IPS-20b (cell line): ENCODE data around the gene GRM1.

ENCODE experiments used
- H3K27ac ChIP-seq: one replicate; pipeline ENCODE4 v1.5.1; 2013; ENCODE audit warnings: low read length
- H3K27me3 ChIP-seq: 2 replicates; pipeline ENCODE4 v1.6.1; 2013; ENCODE audit warnings: mild to moderate bottlenecking, low read length, inconsistent platforms; ENCODE audit not compliant: insufficient read depth
- H3K36me3 ChIP-seq: 2 replicates; pipeline ENCODE4 v1.6.1; 2013; ENCODE audit warnings: low read depth, mild to moderate bottlenecking, inconsistent platforms, low read length, moderate library complexity; ENCODE audit not compliant: insufficient read depth
- H3K4me1 ChIP-seq: 2 replicates; pipeline ENCODE4 v1.6.1; 2013; ENCODE audit warnings: mild to moderate bottlenecking, control low read depth, inconsistent platforms, low read length, moderate library complexity; ENCODE audit not compliant: insufficient read depth
- H3K4me3 ChIP-seq: 2 replicates; pipeline ENCODE4 v1.5.1; 2013; ENCODE audit warnings: mild to moderate bottlenecking, low read length, inconsistent platforms
- H3K9ac ChIP-seq: 2 replicates; pipeline ENCODE4 v1.6.1; 2013; ENCODE audit warnings: low read depth, mild to moderate bottlenecking, inconsistent platforms, low read length, moderate library complexity
- H3K9me3 ChIP-seq: 2 replicates; pipeline ENCODE4 v1.6.1; 2013; ENCODE audit warnings: mild to moderate bottlenecking, low read depth, low read length, inconsistent platforms; ENCODE audit not compliant: insufficient read depth

The GRM1 gene

DNA sequence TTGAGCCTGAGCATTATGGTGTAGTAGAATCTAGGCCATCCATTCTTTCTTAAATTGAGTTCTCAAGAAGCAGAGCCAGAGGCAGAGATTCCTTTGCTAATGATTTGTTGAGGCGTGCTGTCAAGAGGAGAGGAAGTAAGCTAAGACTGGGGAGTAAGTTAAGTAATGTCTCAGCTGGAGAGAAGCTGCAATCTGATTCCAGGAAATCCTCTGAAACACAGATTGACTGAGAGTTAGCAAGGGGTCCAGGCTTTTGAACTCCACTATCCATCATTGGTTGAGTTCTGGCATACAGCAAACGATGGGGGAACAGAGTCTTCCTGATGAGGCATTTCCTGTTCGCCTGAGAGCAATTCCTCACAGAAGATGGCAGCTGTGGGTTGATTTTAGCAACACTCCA lies 307.3 kb downstream of the GRM1 start:
- peaks cover 5% of the 10 kb centered on the region; the same call in 1 of the 2 replicates for H3K4me1 ChIP-seq
- no peak overlapping the region for H3K27ac ChIP-seq
- no peaks in the 10 kb centered on the region for H3K36me3 ChIP-seq
- no peaks in the 10 kb centered on the region for H3K27me3 ChIP-seq
- no peak overlapping the region for H3K4me3 ChIP-seq
- H3K9ac ChIP-seq: no peak overlapping the region
- peaks cover 2% of the 10 kb centered on the region for H3K9me3 ChIP-seq

DNA sequence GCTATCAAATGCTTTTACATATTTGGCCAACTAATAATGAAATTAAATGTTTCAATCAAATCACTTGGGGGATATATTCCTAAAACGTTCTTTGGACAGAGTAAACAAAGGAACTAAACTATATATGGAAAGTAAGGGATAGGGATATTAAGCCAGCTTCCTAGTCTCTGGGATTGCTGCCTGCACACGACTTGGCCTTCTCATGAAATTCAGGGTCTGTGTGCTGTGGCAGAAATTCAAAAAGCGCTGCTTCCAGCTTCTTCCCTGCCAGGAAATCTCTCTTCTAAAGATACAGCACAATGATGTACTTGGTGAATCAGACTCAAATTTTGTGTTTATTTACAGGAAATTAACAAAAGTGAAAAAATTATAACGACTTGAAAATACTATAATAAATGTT lies 308.5 kb downstream of the GRM1 start:
- Histone ChIP-seq H3K4me3 (no peak overlapping the region), H3K27me3 (no peaks in the 10 kb centered on the region), H3K9me3 (peaks cover 2% of the 10 kb centered on the region), H3K27ac (no peak overlapping the region), H3K4me1 (peaks cover 5% of the 10 kb centered on the region; the same call in 1 of the 2 replicates), H3K9ac (no peak overlapping the region), H3K36me3 (no peaks in the 10 kb centered on the region)

DNA sequence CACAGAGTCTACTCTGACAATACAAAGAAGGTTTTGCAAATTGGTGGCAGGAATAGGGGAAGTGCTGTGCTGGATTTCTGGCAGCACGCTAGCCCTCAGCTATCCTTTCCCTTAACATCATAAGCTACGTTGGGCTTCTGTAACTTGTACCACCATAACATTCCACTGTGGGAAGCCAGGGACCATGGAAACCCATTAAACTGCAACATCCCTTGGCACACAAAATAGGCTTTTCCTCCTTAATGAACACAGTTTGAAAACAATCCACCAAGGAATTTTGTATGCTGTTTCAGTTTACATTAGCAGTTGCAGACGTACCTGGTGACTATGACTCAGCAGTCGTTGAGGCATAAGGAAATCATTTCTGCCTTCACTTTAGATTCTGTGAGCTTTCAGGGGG lies 310.9 kb downstream of the GRM1 start:
- H3K4me1 ChIP-seq: peaks cover 5% of the 10 kb centered on the region; the same call in 1 of the 2 replicates
- H3K9me3 ChIP-seq: peaks cover 2% of the 10 kb centered on the region
- no peaks in the 10 kb centered on the region for H3K27me3 ChIP-seq
- no peaks in the 10 kb centered on the region for H3K36me3 ChIP-seq
- H3K9ac ChIP-seq: no peak overlapping the region; the same call in 1 of the 2 replicates
- H3K4me3 ChIP-seq: no peak overlapping the region
- no peak overlapping the region for H3K27ac ChIP-seq

DNA sequence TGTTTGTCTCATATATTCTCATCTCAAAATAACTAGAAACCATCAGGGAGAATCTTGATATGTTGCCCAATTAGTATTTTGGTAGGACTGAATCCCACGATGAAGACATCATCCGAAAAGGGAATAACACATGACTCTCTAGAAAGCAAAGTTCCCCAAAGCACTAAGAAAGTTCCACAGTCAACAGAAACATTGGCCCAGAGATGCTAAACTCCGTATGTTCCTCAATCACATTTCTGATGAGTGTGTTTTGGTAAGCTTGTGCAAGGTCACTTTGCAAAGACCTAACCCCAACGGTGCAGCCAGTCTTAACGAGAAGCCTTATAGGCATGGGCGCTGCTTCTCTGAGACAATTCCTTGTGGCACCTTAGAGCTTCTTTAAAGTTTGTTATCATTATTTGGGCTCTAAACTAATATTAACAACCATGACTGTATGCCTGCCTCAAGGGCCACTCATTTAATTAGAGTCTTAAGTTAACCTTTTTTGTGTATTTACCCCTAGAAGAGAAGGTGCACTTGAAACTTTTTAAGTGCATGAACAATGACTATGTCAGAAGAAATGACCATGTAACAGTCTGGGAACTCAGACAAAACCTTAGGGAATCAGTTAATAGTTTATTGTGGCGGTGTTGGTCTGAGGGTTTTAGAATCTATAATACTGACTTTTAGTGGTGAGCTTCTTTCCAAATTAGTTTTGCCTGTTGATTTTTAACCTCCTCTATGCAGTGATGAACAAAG lies 312.8 kb downstream of the GRM1 start:
- no peak overlapping the region for H3K4me3 ChIP-seq
- H3K9ac ChIP-seq: no peak overlapping the region
- no peak overlapping the region for H3K27ac ChIP-seq
- H3K9me3 ChIP-seq: no peaks in the 10 kb centered on the region
- H3K27me3 ChIP-seq: no peaks in the 10 kb centered on the region
- no peaks in the 10 kb centered on the region for H3K36me3 ChIP-seq
- H3K4me1 ChIP-seq: peaks cover 18% of the 10 kb centered on the region

DNA sequence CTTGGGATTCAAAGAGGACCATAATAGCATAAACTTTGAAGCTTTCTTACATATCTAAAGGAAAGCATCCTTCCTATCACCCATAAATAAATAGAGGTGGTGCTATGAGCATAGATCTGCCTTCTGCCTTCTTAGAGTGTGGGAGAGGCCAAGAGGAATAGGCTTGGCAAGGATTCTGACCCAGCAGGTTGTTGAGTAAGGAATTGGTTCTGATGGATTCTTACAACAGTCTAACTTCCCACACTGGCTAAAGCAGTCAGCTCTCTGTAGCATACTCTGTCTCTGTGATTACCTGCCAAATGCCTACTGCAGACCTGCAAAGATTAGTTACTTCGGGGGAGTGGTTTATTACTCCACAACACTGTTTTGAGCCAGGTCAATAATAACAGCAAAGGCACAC lies 316.7 kb downstream of the GRM1 start:
- H3K9me3 ChIP-seq: no peaks in the 10 kb centered on the region
- no peak overlapping the region for H3K27ac ChIP-seq
- H3K4me3 ChIP-seq: no peak overlapping the region
- no peaks in the 10 kb centered on the region for H3K36me3 ChIP-seq
- no peak overlapping the region for H3K9ac ChIP-seq
- H3K27me3 ChIP-seq: no peaks in the 10 kb centered on the region
- H3K4me1 ChIP-seq: peaks cover 18% of the 10 kb centered on the region

DNA sequence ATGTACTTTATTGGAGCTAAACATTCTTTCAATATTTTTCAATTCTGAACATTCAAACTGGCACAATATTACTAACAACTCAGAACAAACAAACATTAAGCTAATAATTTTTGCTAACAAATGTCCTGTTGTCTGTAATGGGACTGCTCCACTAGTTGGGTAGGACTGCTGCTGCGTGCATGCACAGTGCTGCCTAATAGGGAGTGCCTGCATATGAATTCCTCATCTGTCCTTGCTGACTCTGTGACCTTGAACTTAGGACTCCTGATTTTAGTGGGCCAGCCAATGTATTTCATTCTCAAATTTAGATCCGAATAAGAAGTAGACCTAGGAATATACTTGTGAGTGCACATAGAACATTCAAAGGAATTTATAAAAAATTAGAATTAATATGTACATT lies 318.2 kb downstream of the GRM1 start:
- Histone ChIP-seq H3K27me3 (no peaks in the 10 kb centered on the region), H3K27ac (no peak overlapping the region), H3K36me3 (no peaks in the 10 kb centered on the region), H3K9me3 (no peaks in the 10 kb centered on the region), H3K4me3 (no peak overlapping the region), H3K4me1 (peaks cover 29% of the 10 kb centered on the region), H3K9ac (no peak overlapping the region)

DNA sequence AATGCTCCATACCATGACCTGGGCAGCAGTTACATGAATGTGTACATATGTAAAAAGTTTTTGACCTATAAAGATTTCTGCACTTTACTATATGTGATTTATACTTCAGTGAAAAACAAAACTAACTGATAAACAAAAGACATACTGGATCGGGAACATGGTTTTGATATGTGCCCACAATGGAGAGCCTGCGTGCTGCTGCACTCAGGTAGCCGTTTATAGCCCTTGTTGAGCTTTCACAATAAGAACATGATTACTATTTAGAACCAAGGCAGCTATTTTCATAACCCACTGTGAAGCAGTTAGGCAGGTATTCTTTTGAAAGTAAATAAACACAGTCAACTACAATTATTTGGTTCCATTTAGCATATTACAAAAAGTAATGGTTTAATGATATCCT lies 318.8 kb downstream of the GRM1 start:
- Histone ChIP-seq H3K4me1 (peaks cover 29% of the 10 kb centered on the region), H3K9me3 (no peaks in the 10 kb centered on the region), H3K9ac (no peak overlapping the region), H3K4me3 (no peak overlapping the region), H3K36me3 (no peaks in the 10 kb centered on the region), H3K27ac (no peak overlapping the region), H3K27me3 (no peaks in the 10 kb centered on the region)

DNA sequence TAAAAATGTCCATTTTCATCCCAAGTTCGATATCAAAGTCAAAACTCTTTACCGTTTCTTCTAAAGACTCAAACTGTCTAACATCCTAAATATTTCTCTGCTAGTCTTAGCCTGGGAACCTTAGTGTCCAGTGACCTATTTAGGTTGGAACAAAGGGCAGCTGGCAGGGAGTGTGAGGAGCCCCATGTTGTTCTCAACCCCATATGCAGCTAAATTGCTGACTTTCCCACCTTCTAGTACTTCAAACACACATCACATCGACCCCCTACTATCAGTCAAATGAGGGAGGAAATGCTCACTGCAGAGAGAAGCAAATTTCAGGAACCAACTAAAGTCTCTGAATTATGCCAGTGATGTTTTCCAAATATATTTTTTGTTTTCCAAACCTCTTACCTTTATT lies 322.2 kb downstream of the GRM1 start:
- H3K4me3 ChIP-seq: no peak overlapping the region
- H3K9me3 ChIP-seq: no peaks in the 10 kb centered on the region
- H3K27me3 ChIP-seq: no peaks in the 10 kb centered on the region
- H3K36me3 ChIP-seq: no peaks in the 10 kb centered on the region
- no peak overlapping the region for H3K9ac ChIP-seq
- H3K4me1 ChIP-seq: peaks cover 38% of the 10 kb centered on the region
- no peak overlapping the region for H3K27ac ChIP-seq

DNA sequence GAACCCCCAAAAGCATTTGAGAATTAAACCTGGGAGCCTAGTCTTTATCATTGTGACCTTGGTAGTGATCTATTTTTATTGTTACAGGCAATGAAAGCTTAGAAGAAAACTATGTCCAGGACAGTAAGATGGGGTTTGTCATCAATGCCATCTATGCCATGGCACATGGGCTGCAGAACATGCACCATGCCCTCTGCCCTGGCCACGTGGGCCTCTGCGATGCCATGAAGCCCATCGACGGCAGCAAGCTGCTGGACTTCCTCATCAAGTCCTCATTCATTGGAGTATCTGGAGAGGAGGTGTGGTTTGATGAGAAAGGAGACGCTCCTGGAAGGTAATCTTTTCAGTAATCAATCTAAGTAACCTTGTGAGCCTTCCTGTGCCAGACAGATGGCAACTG lies 323.3 kb downstream of the GRM1 start:
- Histone ChIP-seq H3K4me1 (peaks cover 36% of the 10 kb centered on the region), H3K9me3 (no peaks in the 10 kb centered on the region)

DNA sequence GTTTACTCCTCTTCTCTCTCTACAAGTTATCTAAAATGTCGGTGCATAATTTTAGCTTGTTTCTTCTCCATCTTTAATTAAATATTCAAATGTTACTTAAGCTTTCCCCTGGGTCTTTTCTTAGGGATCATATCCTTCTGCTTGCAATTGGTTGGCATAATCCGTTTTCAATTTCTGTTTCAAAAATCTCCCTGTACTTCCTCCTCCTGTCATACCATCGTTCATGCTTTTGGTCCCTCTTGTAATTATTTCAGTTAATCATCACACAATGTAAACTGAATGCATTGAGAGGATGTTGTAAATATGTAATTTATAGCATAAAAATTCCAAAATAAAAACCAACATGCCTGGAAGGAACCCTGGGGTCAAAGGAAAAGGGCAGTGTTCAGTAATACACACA lies 325.6 kb downstream of the GRM1 start:
- no peak overlapping the region for H3K4me3 ChIP-seq
- no peaks in the 10 kb centered on the region for H3K27me3 ChIP-seq
- no peak overlapping the region for H3K9ac ChIP-seq
- no peaks in the 10 kb centered on the region for H3K36me3 ChIP-seq
- no peak overlapping the region for H3K27ac ChIP-seq
- peaks cover 48% of the 10 kb centered on the region for H3K4me1 ChIP-seq
- no peaks in the 10 kb centered on the region for H3K9me3 ChIP-seq

More for the DNA sequence above, 323.3 kb downstream of the GRM1 start:
- no peak overlapping the region for H3K27ac ChIP-seq
- no peaks in the 10 kb centered on the region for H3K27me3 ChIP-seq
- no peak overlapping the region for H3K9ac ChIP-seq
- H3K36me3 ChIP-seq: no peaks in the 10 kb centered on the region
- no peak overlapping the region for H3K4me3 ChIP-seq

DNA sequence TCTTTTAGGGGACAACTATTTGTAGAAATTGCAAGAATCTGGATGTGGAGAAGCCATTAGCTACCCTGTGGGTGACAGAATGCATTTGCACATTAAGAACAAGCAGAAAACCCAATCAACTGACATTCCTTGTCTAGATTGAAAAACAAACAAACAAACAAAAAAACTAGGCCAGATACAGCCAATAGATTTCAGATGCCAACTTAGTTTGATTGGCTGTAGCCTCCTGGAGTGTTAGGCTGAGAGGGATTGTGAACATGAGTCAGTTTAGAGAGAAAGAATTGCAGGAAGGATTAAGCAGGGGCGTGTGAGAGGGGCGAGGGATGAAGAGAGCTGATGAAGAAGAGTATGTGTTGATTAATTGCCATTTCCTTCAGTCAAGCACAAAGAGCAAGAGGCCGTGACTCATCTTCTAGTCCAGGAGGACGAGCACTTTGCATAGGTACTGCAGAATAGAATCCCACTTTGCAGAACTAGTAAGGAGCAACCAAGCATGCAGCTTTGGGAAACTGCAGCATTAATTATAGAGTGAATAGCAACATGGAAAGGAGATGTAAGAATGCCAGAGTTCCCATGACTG lies 326.7 kb downstream of the GRM1 start:
- no peak overlapping the region for H3K4me3 ChIP-seq
- no peaks in the 10 kb centered on the region for H3K36me3 ChIP-seq
- H3K27me3 ChIP-seq: no peaks in the 10 kb centered on the region
- no peaks in the 10 kb centered on the region for H3K9me3 ChIP-seq
- no peak overlapping the region for H3K9ac ChIP-seq
- no peak overlapping the region for H3K27ac ChIP-seq
- H3K4me1 ChIP-seq: peaks cover 47% of the 10 kb centered on the region
